NOMO-1 treated with DMSO at 0.1 percent for 48 hours (cell line): Measurements from ENCODE around the gene SLC17A9.
A peak's percentile ranks its signal among the peaks of the same experiment; 100 is the strongest.
"Not testable (repeated sequence)": the region's sequence is repeated elsewhere in the genome, so short reads cannot be mapped to it uniquely, and the experiment has no call there.

ENCODE experiments used
- DNase-seq: peaks from one replicate; lab custom pipeline; 2025; ENCODE audit not compliant: unreplicated experiment; lab: John Stamatoyannopoulos, UW

Gene SLC17A9

DNA sequence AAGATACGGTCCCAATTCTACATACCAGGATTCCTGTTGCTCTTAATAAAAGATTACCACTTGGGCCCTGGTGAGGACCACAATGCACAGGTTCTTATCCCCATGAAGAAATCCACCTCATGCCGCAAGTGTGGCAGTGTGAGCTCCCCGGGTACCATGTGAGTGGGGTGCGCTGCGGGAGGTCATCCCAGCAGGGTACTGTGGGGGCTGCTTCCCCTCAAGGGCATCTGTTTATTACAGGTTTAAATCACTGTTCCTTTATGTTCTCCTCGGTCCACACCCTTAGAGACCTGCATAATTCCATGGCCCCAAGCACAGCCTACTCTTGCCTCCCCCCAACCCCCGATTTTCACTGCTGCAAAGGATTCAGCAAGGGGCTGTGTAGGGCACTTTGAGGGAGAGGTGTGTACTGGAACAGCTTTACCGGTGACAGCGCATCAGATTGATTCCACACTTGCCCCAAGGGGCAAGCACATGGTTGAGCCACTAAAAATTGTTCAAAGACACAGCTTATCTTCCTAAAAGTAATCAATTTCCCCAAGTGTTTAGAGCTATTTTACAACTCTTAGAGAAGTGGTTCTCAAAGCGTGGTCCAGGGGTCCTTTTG lies 32.4 kb upstream of the SLC17A9 start:
- no peak for DNase-seq

DNA sequence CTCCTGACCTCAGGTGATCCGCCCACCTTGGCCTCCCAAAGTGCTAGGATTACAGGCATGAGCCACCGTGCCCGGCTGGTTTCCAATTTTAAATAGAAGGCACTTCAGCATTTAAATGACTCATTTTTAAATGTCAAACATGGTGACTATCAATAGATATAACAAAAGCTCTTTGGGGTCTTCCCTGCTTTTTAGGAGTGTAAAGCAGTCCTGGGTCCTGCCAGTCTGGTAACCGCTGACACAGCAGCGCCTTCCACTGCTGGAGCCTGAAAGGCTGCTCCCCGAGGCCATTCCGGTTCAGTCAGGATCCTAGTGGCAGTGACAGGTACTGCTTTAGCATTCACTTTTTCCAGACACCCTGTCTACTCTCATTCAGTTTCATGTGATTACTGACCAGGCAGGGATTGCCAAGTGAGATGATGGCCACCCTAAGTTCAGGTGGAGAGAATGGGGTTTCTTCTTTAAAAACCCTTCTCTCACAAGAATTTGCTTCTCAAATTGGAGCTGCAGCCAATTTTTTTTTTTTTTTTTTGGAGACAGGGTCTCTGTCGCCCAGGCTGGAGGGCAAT lies 31.3 kb upstream of the SLC17A9 start:
- DNase-seq = no peak

DNA sequence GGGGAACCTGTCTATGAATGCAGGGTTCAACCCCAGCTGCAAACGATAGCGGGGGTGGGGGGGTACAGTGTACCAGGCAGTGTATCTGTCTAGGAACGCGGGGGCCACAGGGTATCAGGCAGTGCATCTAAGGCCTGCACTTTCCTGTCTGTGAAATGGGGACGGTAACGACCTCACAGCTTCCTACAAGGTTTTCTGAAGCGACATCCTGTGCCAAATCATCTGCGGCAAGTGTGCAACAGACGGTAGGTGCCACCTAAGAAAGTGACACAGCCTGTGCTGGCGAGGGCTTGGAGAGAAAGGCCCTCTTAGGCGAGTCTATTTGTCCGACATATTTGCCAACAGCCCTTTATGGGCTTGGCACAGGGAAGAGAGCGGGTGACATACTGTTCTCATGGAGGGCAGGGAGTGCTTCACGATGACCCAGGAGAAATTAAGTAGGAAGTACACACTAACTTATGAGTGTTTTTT lies 30.0 kb upstream of the SLC17A9 start:
- no peak for DNase-seq

DNA sequence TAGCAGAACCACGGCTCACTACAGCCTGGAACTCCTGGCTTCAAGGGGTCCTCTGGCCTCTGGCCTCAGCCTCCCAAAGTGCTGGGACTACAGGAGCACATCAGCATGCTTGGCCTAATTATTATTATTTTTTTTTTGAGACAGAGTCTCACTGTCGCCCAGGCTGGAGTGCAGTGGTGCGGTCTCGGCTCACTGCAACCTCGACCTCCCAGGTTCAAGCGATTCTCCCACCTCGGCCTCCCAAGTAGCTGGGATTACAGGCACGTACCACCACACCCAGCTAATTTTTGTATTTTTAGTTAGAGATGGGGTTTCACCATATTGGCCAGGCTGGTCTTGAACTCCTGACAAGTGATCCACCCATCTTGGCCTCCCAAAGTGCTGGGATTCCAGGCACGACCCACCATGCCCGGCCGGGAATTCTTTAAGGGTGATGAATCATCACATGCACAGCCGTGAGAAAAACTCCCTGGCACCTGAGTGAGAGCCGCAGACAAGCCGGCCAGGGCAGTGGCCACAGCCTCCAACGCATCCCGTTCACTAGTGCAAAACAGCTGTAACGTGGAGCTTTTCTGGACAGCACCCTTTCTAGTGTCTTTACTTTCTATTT lies 29.3 kb upstream of the SLC17A9 start:
- not testable (repeated sequence) for DNase-seq

DNA sequence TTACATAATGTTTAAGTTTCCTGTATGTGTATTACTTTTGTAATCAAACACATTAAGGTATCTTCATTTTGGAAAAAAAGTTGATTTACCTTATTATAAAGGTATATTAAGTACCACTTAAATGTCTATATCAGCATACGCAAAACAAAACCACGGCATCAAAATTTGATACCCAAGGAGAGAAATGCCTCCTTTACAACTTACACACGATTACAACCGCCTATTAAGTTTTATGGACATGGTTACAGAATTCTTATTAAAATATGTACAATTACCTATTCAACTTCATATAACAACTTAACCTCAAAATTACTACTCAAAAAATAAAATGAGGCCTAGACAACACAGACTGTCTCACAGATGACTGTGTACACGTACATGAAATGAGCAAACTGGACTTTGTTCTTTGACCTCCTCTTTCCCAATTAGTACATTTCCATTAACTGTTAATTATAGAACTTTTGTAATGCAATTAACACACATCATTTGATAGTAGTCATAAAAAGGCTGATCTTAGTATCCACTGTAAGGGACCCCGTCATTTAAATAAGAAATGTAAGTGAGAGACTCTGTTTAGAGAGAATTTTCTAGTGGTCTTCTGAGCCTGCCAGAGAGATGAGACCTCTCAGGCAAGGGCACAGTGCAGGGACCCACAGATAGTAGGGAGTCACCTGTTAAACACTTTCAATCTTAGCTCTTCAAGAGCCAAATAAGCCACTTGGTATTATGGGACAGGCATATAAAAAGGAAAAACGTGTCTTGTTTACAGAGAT lies 28.7 kb upstream of the SLC17A9 start:
- DNase-seq = no peak

DNA sequence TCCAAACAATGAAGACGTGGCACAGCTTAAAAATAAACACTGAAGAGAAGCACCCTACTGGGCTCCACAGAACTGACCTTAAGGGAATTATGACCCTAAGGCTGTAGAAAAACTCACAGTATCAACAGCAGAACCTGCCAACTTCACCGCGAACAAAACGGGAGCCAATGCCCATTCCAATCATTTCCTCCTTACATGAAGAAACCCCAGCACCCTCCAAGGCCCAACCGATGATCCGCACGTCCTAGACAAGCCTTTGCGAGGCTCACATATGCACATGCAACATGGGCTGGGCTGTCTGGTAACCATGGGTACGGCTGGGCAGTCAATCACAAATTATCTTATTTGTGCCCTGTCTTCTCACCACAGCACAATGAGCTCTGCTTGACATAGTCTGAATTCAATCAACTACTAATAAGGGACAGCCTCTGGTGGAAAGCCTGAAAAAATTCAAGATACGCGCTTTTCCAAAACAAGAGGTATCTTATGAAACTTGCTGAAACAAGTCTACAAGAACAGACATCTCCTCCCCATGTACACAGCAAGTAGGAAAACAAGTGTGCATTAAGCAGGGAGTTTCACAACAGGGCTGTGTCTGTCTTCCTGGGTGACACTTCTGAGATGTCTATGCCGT lies 27.9 kb upstream of the SLC17A9 start:
- DNase-seq = no peak

DNA sequence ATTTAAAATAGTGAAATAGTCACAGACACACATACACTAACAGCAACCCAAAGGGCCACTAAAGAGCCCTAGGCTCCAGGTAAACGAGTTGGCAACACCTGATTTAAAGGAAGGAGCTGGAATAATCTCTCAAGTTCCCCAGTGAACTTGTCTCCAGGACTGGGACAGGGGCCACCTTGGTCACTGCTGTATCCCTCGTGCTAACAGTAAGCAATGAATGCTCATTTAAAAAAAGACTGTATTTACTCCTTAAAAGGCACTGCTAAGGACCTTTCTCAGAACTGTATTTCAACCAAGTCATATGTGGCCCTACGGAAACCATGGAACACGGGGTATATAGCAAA lies 27.5 kb upstream of the SLC17A9 start:
- no peak for DNase-seq

DNA sequence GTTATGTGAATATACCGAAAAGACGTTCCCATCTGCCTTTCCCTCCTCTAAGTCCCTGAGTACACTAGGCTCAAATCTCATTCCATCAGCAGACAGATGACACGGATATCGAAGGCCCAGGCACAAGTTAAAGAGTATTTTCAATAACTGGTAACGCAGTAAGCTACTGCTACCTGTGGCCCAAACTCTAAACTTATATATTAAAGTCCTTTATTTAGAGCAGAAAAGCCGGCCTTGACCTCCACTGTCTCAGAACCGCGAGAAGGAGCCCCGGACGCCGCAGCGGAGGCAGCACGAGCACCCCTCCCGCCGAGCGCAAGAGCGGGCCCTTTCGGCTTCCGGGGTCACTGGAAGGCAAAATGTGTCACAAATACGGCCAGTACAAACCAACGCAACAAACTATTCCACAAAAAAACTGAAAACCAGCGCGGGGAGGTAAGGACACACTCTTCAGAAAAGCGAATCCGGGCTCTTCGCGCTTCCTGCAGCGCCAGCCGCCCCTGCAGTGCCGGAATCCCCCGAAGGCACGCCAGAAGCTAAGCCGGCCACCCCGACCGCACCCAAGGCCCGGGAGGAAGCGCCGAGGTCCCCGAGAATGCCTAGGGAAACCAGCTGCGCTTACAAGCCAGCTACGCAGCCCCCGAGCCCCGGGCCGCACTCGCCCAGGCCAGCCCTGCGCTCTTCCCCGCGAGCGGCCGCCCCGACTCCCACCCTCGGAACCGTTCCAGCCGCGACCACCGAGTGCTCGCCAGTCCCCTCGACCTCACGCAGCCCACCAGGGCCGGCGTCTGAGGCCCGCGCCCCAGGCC lies 26.9 kb upstream of the SLC17A9 start:
- peak; percentile 10 for DNase-seq

DNA sequence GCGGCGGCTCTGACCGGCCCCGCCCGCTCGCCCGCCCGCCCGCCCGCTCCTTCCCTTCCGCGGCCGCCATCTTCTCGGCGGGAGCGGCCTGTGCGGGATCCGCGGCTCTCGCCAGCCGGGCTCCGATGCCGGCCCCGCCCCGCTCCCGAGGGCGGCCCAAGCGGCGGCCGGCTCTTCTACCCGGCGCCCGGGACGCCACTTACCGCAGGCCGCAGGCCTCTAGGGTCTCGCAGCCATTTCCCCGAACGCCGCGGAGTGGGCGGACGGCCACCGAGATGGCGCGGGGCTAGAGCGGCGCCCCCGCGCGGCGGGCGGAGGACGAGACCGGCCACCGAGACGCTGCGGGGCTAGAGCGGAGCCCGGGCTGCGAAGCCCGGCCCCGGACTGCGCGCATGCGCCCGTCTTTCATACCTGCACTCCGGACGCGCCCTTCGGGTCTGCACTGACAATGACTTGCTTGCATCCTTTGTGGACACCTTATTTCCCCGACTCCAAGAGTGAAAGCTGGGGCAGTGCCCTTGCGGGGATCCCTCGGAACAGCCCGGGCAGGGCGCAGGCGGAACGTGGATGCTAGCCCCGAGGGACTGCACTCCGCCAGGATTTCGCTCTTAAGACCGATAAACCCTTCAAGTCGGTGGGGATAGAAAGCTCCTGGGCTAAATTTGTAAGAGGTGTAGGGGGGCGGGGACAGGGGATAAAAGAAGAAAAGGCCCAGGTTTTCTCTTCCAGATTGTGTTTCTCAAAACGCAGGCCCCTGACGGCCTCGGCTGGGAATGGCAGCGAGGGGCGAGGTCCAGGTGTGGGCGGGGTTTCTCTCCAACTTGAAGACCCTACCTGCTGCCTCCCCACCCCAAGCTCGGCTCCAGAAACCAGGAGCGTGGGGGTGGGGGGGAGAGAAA lies 26.0 kb upstream of the SLC17A9 start, which contains the start of gene DIDO1:
Gene DIDO1, minus strand, starts transcription at position 277 of the 899 bp plus-strand sequence.
- DNase-seq = peak; percentile 78

DNA sequence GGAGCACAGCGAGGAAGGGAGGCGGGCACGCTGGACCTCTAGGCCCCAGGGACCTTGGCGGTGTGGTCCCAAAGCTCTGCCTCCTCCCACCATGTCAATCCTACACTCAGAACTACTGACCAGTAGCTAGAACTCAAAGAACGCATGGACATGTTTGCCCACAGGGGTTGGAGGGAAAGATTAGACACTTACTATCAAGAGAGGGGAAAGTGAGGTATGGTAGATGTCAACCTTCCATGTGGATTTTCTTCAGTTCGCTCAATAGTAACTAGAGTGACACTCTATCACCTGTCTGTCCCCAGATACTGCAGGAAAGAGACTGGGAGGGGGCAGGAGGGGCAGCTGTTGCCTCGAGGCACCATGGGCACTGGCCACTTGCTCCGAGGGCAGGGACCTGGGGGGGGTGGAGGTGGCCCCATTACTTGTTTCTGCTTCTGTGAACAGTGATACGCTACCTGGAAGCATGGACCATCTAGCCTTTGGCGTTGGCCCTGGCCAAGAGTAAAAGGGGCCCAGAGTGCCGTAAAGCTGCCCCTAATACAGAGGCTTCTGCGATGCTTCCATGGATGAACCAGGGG lies 25.3 kb upstream of the SLC17A9 start:
- no peak for DNase-seq

DNA sequence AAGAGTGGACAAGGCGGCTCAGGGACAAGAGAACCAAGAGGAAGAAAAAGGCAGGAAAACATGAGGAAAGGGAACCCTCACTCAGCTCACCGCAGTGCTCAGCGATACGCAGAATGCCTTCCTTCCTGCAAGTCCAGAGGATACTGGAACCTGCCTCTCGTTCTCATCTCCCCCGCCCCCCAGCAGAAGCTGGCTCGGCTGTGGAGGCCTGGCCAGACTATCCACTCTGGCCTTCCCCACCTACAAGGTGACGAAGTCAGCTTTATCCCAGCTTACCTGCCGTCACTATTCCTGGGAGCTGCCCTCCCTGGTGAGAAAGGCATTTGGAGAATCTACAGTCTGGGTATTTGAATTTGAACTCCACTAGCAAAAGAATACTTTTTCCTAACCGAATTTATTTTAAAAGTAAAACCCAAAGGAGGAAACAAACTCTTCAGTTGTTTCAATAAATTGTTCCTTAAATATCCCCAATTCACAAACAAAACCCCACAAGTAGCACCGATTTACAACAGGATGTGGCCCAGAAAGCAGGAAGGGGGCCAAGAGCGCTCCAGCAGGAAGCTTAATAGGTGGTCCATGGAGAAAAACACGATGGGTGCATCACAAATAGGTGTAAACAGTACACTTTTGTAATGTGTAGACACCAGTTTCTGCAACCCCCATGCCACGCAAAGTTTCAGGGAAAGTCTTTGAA lies 24.1 kb upstream of the SLC17A9 start:
- DNase-seq = no peak

DNA sequence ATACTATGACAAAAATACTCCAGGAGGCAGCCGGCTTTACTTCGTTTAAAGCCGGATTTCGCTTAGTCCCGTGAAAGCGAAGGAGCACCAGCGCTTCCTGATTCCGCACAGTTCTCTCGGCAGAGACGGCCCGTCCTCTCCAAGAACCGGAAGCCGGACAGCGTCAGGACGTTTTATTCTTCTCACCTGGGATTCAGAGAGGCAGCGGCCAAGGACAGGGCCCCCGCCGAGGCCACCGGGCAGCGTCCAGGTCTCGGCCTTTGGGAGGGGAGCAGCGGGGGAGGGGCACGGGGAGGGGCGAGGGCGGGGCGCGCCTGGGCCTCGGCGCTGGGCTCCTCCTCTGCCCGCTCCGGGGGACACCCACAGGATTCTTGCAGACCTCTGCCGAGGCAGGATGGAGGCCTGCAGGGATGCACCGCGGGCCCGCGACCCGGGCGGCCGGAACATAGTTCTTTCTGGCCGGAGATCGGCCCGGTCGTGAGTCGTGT lies 23.4 kb upstream of the SLC17A9 start:
- peak; percentile 50 for DNase-seq

DNA sequence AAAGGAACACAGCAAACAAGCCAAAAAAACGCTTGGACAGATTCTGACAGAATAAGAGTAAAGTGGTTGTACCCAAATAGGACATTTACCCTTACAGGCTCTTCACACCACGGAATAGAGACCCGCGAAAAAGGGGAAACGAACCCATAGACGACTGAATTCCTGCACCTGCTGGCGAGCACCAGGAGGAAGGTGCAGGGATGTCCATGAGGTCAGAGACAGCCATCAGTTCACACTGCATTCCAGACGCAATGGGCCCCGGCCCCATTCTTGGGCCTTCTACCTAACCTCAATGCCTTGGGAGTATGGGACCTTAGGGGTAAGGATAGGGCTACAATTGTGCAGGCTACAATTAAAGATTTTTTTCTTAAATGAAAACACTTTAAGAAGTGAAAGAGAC lies 21.0 kb upstream of the SLC17A9 start:
- no peak for DNase-seq

DNA sequence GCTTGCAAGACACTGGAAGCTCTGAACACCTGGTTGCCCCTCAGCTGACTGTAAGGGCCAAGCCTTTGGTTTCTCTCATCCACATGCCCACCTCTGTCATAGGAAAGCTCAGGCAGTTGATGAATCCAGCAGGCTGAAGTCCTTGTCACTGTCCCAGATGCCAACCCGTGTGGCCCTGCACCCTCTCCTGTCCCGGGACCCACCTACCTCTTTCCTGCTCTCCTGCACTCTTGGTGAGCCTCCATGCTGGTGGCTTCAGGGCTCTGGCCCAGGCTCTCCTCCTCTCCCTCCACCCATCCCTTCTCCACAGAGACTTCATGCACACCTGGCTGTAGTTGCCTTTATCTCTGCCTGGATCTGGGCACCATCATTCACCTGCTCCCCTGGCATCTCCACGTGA lies 18.5 kb upstream of the SLC17A9 start:
- DNase-seq = no peak

DNA sequence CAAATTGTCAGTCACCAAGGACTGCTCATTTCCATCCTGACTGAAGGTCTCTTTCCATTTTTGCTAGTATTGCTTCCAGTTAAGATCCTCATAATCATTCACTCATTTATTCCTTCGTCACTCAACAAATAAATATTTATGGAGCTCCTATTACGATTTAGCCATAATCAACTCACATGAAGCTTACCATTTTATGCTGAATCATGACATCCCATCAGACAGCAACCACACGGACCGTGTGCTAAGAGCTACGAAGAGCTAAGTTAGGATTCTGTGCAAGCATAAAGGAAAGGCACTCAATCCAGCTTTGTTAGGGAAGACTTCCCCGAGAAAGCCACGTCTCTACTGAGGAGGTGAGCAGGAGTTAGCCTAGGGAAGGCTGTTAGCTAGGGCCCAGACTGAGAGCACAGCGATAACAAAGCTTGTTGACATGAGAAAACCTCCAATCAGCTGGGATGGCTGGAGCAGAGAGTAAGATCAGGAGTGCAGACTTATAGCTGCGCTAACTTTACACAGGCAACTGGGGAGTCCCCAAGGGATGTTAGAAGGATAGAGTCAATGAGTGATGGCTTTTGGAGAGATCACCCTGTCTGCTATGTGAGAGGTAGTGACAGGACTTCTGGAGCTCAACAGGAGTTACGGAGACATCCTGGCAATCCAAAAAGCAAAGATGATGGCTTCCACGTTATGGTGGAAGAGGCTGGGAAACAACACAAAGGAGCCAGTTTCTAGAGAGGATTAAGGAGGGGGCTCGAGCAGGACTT lies 17.1 kb upstream of the SLC17A9 start:
- no peak for DNase-seq

DNA sequence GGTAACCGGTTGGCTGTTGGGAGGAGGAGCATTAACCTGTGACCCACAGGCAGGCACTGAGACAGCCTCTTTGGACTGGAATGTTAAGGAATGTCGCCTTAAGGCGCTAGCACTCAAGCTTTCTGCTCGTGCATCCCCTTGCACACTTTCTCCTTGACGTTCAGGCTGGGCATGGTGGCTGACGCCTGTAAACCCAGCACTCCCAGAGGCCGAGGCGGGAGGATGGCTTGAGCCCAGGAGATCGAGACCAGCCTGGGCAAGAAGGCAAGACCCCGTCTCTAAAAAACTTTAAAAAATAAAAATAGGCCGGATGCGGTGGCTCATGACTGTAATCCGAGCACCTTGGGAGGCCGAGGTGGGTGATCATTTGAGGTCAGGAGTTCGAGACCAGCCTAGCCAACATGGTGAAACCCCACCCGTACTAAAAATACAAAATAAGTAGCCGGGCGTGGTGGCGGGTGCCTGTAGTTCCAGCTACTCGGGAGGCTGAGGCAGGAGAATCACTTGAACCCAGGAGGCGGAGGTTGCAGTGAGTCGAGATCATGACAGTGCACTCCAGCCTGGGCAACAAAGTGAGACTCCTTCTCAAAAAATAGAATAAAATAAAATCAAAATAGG lies 16.4 kb upstream of the SLC17A9 start:
- no peak for DNase-seq
